Nephron (organoid): ENCODE data around the gene FAM78B.

Source experiments
- H3K27ac Mint-ChIP-seq, 3 experiments: 2 replicates each; pipeline ENCODE4 v1.8.0; 2020; ENCODE audit warnings: mixed read lengths in 3 of 3, mild to moderate bottlenecking in 2 of 3, moderate library complexity in 1 of 3
- H3K27me3 Mint-ChIP-seq: 2 replicates; pipeline ENCODE4 v1.8.0; 2021; ENCODE audit warnings: low read depth, mild to moderate bottlenecking, moderate library complexity, mixed read lengths
- H3K36me3 Mint-ChIP-seq: 2 replicates; pipeline ENCODE4 v1.8.0; 2020; ENCODE audit warnings: low read depth, mixed read lengths
- H3K4me1 Mint-ChIP-seq: 2 replicates; pipeline ENCODE4 v1.8.0; 2020; ENCODE audit warnings: mixed read lengths
- H3K4me3 Mint-ChIP-seq, 3 experiments: 2 replicates each; pipeline ENCODE4 v1.8.0; 2020; ENCODE audit warnings: mild to moderate bottlenecking in 3 of 3, mixed read lengths in 3 of 3, moderate library complexity in 2 of 3
- H3K9me3 Mint-ChIP-seq: 2 replicates; pipeline ENCODE4 v1.8.0; 2020; ENCODE audit warnings: mixed read lengths
- CTCF ChIP-seq, 3 experiments: fragments of 200-600 bp; sonication (generic); IDR thresholded peaks; one replicate each; pipeline ENCODE4 v1.5.0; 2021; ENCODE audit warnings: antibody characterized with exemption in 3 of 3; ENCODE audit not compliant: unreplicated experiment in 3 of 3

The FAM78B gene

GRCh38 chr1:166182281-166182680, 15.5 kb upstream of the FAM78B start:
- Mint-ChIP-seq H3K9me3 (no peaks in the 10 kb centered on the region), H3K27me3 (peaks cover 6% of the 10 kb centered on the region), H3K4me1 (no peaks in the 10 kb centered on the region), H3K36me3 (no peaks in the 10 kb centered on the region), H3K4me3 (no peak overlapping the region), H3K27ac (no peak overlapping the region)
- TF ChIP-seq CTCF (IDR thresholded peaks at IDR 0.05; ENCODE audit: unreplicated experiment in 3 of 3), result no peak

- H3K36me3 Mint-ChIP-seq, result no peaks in the 10 kb centered on the region
- no peaks in the 10 kb centered on the region for H3K27me3 Mint-ChIP-seq
- H3K27ac Mint-ChIP-seq, result no peak overlapping the region
- no peaks in the 10 kb centered on the region for H3K4me1 Mint-ChIP-seq
- no peak for TF ChIP-seq CTCF (IDR thresholded peaks at IDR 0.05; ENCODE audit: unreplicated experiment in 3 of 3)
- no peaks in the 10 kb centered on the region for H3K9me3 Mint-ChIP-seq
- no peak overlapping the region for H3K4me3 Mint-ChIP-seq
Observed at GRCh38 chr1:166176416-166176815, 9.6 kb upstream of the FAM78B start.

- no peaks in the 10 kb centered on the region for H3K9me3 Mint-ChIP-seq
Observed at GRCh38 chr1:166175032-166175431, 8.2 kb upstream of the FAM78B start.

GRCh38 chr1:166174108-166174507, 7.3 kb upstream of the FAM78B start:
- no peaks in the 10 kb centered on the region for H3K36me3 Mint-ChIP-seq
- H3K27ac Mint-ChIP-seq, result no peak overlapping the region
- no peaks in the 10 kb centered on the region for H3K9me3 Mint-ChIP-seq
- H3K4me3 Mint-ChIP-seq, result no peak overlapping the region
- peaks cover 18% of the 10 kb centered on the region for H3K27me3 Mint-ChIP-seq
- no peaks in the 10 kb centered on the region for H3K4me1 Mint-ChIP-seq
- TF ChIP-seq CTCF (IDR thresholded peaks at IDR 0.05; ENCODE audit: unreplicated experiment in 3 of 3), result no peak

More at GRCh38 chr1:166175032-166175431, 8.2 kb upstream of the FAM78B start:
- Mint-ChIP-seq H3K27me3 (peaks cover 12% of the 10 kb centered on the region), H3K36me3 (no peaks in the 10 kb centered on the region), H3K4me1 (no peaks in the 10 kb centered on the region), H3K4me3 (no peak overlapping the region), H3K27ac (no peak overlapping the region)
- TF ChIP-seq CTCF (IDR thresholded peaks at IDR 0.05; ENCODE audit: unreplicated experiment in 3 of 3), result no peak

- no peak overlapping the region for H3K27ac Mint-ChIP-seq
- no peaks in the 10 kb centered on the region for H3K36me3 Mint-ChIP-seq
- peaks cover 38% of the 10 kb centered on the region for H3K27me3 Mint-ChIP-seq
- H3K4me1 Mint-ChIP-seq, result peaks cover 7% of the 10 kb centered on the region
- H3K4me3 Mint-ChIP-seq, result no peak overlapping the region
- no peak for TF ChIP-seq CTCF (IDR thresholded peaks at IDR 0.05; ENCODE audit: unreplicated experiment in 3 of 3)
- H3K9me3 Mint-ChIP-seq, result no peaks in the 10 kb centered on the region
Observed at GRCh38 chr1:166172106-166172505, 5.3 kb upstream of the FAM78B start.

- Mint-ChIP-seq H3K4me1 (peaks cover 7% of the 10 kb centered on the region), H3K9me3 (no peaks in the 10 kb centered on the region), H3K27me3 (peaks cover 46% of the 10 kb centered on the region), H3K36me3 (no peaks in the 10 kb centered on the region), H3K27ac (no peak overlapping the region), H3K4me3 (no peak overlapping the region)
- no peak for TF ChIP-seq CTCF (IDR thresholded peaks at IDR 0.05; ENCODE audit: unreplicated experiment in 3 of 3)
Observed at GRCh38 chr1:166170726-166171125, 3.9 kb upstream of the FAM78B start.
